DMS153 treated with DMSO at 0.1 percent for 48 hours (cell line): ENCODE results near the gene VDAC1.
"Not testable (repeated sequence)": the region's sequence is repeated elsewhere in the genome, so short reads cannot be mapped to it uniquely, and the experiment has no call there.

Source experiments
- DNase-seq: peaks from one replicate; lab custom pipeline; 2025; ENCODE audit not compliant: unreplicated experiment; lab: John Stamatoyannopoulos, UW

The VDAC1 gene

GRCh38 chr5:133995883-133996563 lies 8.8 kb downstream of the VDAC1 start:
- no peak for DNase-seq

DNA sequence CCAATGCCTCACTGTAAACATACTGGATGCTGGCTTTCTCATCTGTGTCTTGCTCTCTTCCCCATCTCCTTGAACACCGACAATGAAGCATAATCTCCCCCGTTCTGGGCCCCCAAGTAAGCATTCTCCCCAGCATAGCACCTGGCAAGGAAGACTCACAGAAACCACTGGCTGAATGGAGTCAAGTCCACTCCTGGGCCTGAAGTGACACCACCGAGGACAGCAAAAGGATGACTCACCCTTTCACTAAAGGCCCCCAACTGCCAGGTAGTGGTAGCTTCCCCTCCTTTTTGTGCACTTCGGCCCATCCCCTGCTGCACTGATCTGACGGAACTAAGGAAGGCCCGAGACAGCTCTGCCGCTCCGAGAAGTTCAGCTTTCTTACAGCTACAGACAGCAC lies 9.4 kb downstream of the VDAC1 start:
- no peak for DNase-seq

GRCh38 chr5:133994990-133995333 lies 9.8 kb downstream of the VDAC1 start:
- DNase-seq, result no peak

DNA sequence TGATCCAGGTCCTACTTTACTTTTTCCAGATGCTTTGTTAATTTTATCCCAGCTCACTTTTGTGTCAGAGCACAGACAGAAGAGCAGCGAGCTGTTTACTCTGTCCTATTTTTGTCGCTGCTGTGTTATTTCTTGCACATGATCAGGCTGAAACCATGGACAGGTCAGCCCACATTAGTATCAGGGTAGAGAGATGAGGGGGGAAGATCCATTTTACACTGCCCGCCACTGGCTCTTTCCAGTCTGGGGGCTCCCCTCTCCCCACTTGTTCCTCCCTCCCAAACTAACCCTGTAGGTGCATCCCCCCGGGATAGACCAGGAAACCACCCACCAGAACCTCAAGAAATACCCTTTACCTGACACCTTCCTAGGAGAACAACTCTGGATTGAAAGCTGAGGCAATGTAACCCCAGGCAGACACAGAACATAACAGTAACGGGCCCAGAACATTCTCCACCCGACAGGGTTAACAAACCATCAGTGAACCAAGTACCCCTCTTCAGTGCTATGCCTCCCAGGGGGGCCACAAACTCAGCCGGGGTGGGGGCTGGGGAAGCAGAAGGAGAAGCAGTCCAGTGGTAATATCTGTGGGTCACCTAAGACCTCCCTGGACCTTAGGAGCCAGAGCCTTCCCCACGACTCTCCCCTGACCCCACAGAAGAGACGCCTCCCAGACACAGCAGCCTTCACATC lies 10.3 kb downstream of the VDAC1 start:
- no peak for DNase-seq

DNA sequence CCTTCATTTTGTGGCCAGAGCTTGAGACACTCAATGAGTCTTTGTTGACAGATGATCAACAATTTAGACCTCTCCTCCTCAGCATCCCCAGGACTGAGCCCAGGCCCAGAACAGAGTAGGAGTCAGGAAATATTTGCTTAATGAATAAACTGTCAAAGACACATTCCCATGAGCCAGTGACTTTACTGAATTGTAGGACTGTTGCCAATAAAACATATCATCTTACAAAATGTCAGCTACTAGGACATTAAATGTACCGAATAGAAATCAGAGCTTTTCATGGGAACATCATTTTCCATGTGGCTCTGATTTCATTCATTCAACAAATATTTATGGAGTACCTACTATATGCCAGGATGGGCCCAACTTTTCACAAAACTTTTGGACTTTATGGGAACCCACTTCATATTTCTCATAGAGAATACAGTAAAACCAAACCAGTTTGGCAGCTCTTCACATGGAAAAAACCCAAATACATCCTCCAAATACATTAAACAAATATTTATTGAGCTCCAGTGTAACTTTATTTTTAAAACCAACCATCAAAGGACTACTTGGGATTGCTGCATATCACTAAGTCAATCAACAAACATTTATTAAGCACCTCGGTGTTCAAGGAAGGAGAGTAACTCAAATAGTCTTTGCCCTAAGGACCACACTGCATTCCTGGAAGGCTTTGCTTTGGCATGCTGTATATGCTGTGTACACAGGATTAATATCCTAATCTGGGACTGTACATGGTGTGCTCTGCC lies 11.4 kb downstream of the VDAC1 start:
- DNase-seq, result no peak

DNA sequence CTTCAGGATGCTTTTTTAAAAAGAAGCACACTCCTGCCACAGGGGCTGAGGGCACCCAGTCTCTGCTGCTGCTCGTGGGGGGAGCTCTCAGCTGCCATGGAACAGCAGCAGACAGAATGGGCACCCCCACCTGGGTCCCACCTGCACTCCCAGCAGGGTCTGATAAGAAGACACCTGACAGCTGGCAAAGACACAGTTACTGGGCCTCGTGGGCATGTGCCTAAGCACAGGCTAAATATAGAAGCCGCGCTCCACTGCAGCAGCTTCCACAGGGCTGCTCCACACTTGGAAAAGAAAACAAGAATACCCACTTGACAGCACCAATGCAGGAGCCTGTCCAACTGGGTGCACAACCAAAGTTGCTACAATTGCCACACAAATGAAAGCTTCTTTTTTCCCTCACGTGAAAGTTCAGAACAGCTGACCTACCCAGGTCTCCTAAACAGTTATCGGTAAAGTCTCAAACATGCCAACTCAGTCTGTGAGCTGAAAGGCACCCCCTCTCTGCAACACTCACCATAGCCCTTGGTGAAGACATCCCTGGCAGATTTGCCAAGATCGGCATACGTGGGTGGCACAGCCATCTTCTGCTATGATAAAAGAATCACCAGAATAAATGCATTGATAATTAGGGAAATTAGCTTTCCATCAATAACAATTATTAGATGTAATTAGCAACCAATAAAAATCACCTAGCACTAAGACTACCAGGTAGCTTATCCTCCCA lies 12.2 kb downstream of the VDAC1 start:
- DNase-seq, result no peak

- no peak for DNase-seq
These were observed 13.4 kb downstream of the VDAC1 start for GRCh38 chr5:133991171-133991910.

DNA sequence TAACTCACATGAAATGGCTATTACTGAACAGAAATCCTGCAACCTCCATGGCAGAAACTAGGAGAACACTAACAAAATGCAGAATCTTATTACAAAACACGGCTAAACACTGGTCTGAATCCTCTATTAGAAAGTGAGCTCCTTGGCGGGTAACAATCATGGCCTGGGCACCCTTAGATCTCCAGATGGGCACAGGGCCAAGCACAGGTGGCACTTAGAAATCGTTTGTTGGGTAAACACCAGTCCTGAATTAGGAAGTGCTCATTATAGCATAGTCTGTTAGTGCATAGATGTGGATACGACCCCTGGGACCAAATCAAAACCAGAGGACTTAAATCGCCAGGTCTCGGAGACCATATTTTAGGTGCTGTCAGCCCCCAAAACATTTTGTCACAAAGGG lies 14.4 kb downstream of the VDAC1 start:
- no peak for DNase-seq

- DNase-seq, result no peak
These were observed 19.1 kb downstream of the VDAC1 start for GRCh38 chr5:133985540-133986180.

- DNase-seq, result no peak
These were observed 21.1 kb downstream of the VDAC1 start for GRCh38 chr5:133983674-133984073.

- no peak for DNase-seq
These were observed 23.1 kb downstream of the VDAC1 start for GRCh38 chr5:133981714-133982113.

GRCh38 chr5:133980652-133981051 lies 24.1 kb downstream of the VDAC1 start:
- DNase-seq, result no peak

GRCh38 chr5:133978943-133979342 lies 25.8 kb downstream of the VDAC1 start:
- DNase-seq, result no peak

GRCh38 chr5:133977858-133978257 lies 26.9 kb downstream of the VDAC1 start:
- no peak for DNase-seq

- no peak for DNase-seq
These were observed 27.5 kb downstream of the VDAC1 start for GRCh38 chr5:133977161-133977787.

GRCh38 chr5:133975546-133975945 lies 29.2 kb downstream of the VDAC1 start:
- not testable (repeated sequence) for DNase-seq

DNA sequence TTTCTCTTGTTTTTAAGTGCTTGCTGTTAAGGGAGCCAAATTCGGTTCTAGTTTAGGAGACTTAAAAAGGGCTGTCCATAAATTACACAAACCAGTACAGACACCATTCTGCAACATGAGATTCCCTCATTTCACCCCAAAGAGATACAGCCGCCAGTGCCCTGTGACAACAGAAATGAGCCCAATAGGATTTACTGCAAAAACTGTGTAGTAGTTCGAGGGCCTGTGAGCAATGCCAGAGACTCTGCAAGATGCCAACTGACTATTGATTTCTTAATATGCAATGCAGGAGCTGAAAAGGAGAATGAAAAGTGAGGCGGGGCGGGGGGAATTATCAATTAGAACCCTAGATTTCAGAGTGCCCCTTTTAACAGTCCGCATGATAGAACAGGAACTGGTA lies 30.6 kb downstream of the VDAC1 start:
- DNase-seq, result no peak

GRCh38 chr5:133970325-133970909 lies 34.4 kb downstream of the VDAC1 start:
- no peak for DNase-seq

GRCh38 chr5:133969654-133970324 lies 35.0 kb downstream of the VDAC1 start:
- no peak for DNase-seq
